Measurements from ENCODE around the gene SMIM38. TPM values are rescaled to one million over a fixed set of nuclear protein-coding genes. Genes with fewer than 3 reads are reported as not detected.

The SMIM38 gene
- total RNA-seq (2022; extraction: Qiagen RNA extraction), result 0.05 to 0.06 TPM (median 0.05 TPM) in 3 of 5 replicates, not detected in the others

GRCh38 chr11:69155302-69156234, at the start of gene SMIM38:
Gene SMIM38, plus strand, starts transcription at chr11:69155935. Its CDS starts 1,912 bp downstream, at chr11:69157847.

Other genes with a start within 250 kb of the SMIM38 start
- not detected in 5 replicates for gene MRGPRD, start 174.9 kb upstream of the SMIM38 start, total RNA-seq (2022; extraction: Qiagen RNA extraction)
- gene MRGPRF, start 142.7 kb upstream of the SMIM38 start, total RNA-seq (2022; extraction: Qiagen RNA extraction), result 0.03 to 0.07 TPM (median 0.05 TPM) in 4 of 5 replicates, not detected in the other
- gene TPCN2, start 107.0 kb upstream of the SMIM38 start, total RNA-seq (2022; extraction: Qiagen RNA extraction), result 8.7 to 13.6 TPM (median 12.1 TPM) in 5 replicates
- 104 to 129 TPM (median 116 TPM) in 5 replicates for gene MYEOV, start 138.2 kb downstream of the SMIM38 start, total RNA-seq (2022; extraction: Qiagen RNA extraction)

All from A549 treated with dexamethasone at 1 μM for 4 hours (cell line).